ENCODE measurements around the gene SOX30. TPM values are rescaled to one million over a fixed set of nuclear protein-coding genes. Genes with fewer than 3 reads are reported as not detected.
"Not testable (repeated sequence)": the region's sequence is repeated elsewhere in the genome, so short reads cannot be mapped to it uniquely, and the experiment has no call there.

SOX30 gene
- total RNA-seq (2022), result 0.15 TPM in 1 of 2 replicates, not detected in the other
- percentile 18 among the genes with signal in this experiment for Bru-seq, nascent RNA
- percentile 31 among the genes with signal in this experiment for BruChase-seq, experiment 1, labeled RNA remaining after a 6-hour chase
- percentile 30 among the genes with signal in this experiment for BruChase-seq, experiment 2, labeled RNA remaining after a 2-hour chase
- long read RNA-seq, result 0 reads

- no TSS peak for BruUV-seq (replicated peaks)
- no peak within 1 kb of the TSS for H3K4me3 Mint-ChIP-seq (ENCODE audit: unreplicated experiment)
- ChIA-PET CTCF (no interaction called here), POLR2A (interaction anchor here (1.1 kb wide), 1 partner anchor 10 kb away, joined by 3 read pairs; no protein-coding TSS in a partner anchor)
- intact Hi-C loops (cut with micrococcal nuclease), result no loop called here
- peaks cover 4% of the 10 kb centered on the region for H3K4me1 Mint-ChIP-seq (ENCODE audit: insufficient read depth, unreplicated experiment)
- DNase-seq (ENCODE audit: unreplicated experiment), result no peak
- H3K27me3 Mint-ChIP-seq (ENCODE audit: insufficient read depth, unreplicated experiment), result no peaks in the 10 kb centered on the region
- no peaks in the 10 kb centered on the region for H3K36me3 Mint-ChIP-seq (ENCODE audit: insufficient read depth, unreplicated experiment)
- H3K9me3 Mint-ChIP-seq (ENCODE audit: unreplicated experiment), result peaks cover 18% of the 10 kb centered on the region
- H3K27ac Mint-ChIP-seq (ENCODE audit: low read depth, unreplicated experiment), result no peak within 1 kb of the TSS
- no peak for TF ChIP-seq CTCF (IDR thresholded peaks at IDR 0.05; ENCODE audit: unreplicated experiment)
Observed at GRCh38 chr5:157652377-157652692, at the start of gene SOX30. Gene SOX30 (minus strand): TSS chr5:157652438. CDS start chr5:157652078, 360 bp downstream.

DNA sequence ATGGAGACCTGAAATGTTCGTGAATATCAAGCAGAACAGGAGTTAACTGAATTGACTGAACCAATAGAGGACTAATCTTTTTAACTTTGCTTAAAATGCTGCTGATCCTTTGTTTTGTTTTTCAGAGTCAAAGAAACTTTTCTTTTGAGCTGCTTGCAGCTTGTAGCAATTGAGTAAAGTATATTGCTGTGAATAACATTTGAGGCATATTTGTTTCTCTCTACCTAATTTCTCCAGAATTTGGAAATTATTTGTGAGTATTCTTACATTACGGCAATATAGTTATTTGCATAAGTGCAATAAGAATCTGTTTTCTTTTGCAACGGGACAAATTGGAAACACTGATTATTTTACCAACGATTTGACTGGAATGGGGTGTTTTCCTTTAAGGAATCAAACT lies 46.4 kb upstream of the SOX30 start:
- H3K9me3 Mint-ChIP-seq (ENCODE audit: unreplicated experiment); H3K27me3 Mint-ChIP-seq (ENCODE audit: insufficient read depth, unreplicated experiment); BruUV-seq (replicated peaks); intact Hi-C loops (cut with micrococcal nuclease); H3K4me3 Mint-ChIP-seq (ENCODE audit: unreplicated experiment); POLR2A ChIA-PET; H3K4me1 Mint-ChIP-seq (ENCODE audit: insufficient read depth, unreplicated experiment); H3K27ac Mint-ChIP-seq (ENCODE audit: low read depth, unreplicated experiment); CTCF ChIA-PET; DNase-seq (ENCODE audit: unreplicated experiment); H3K36me3 Mint-ChIP-seq (ENCODE audit: insufficient read depth, unreplicated experiment): not testable (repeated sequence)

GRCh38 chr5:157696154-157696553 lies 43.9 kb upstream of the SOX30 start:
- DNase-seq (ENCODE audit: unreplicated experiment); H3K4me3 Mint-ChIP-seq (ENCODE audit: unreplicated experiment): not testable (repeated sequence)
- CTCF ChIA-PET, result interaction anchor here (0.6 to 1.9 kb wide), 4 partner anchors 22 to 1673 kb away, joined by 3 to 6 read pairs (median 3); no protein-coding TSS in a partner anchor

GRCh38 chr5:157693816-157694215 lies 41.6 kb upstream of the SOX30 start:
- intact Hi-C loops (cut with micrococcal nuclease); H3K36me3 Mint-ChIP-seq (ENCODE audit: insufficient read depth, unreplicated experiment); H3K4me1 Mint-ChIP-seq (ENCODE audit: insufficient read depth, unreplicated experiment); POLR2A ChIA-PET; H3K9me3 Mint-ChIP-seq (ENCODE audit: unreplicated experiment); H3K27ac Mint-ChIP-seq (ENCODE audit: low read depth, unreplicated experiment); DNase-seq (ENCODE audit: unreplicated experiment); H3K4me3 Mint-ChIP-seq (ENCODE audit: unreplicated experiment); BruUV-seq (replicated peaks); H3K27me3 Mint-ChIP-seq (ENCODE audit: insufficient read depth, unreplicated experiment): not testable (repeated sequence)
- CTCF ChIA-PET, result interaction anchor here (2.0 kb wide), 1 partner anchor 25 kb away, joined by 6 read pairs; no protein-coding TSS in a partner anchor

More at GRCh38 chr5:157696154-157696553, 43.9 kb upstream of the SOX30 start:
- intact Hi-C loops (cut with micrococcal nuclease); H3K9me3 Mint-ChIP-seq (ENCODE audit: unreplicated experiment); H3K36me3 Mint-ChIP-seq (ENCODE audit: insufficient read depth, unreplicated experiment); BruUV-seq (replicated peaks); H3K27ac Mint-ChIP-seq (ENCODE audit: low read depth, unreplicated experiment); POLR2A ChIA-PET; H3K4me1 Mint-ChIP-seq (ENCODE audit: insufficient read depth, unreplicated experiment); H3K27me3 Mint-ChIP-seq (ENCODE audit: insufficient read depth, unreplicated experiment): not testable (repeated sequence)

GRCh38 chr5:157690690-157691433 lies 38.6 kb upstream of the SOX30 start:
- BruUV-seq (replicated peaks), result no TSS peak
- POLR2A ChIA-PET, result no interaction called here
- Mint-ChIP-seq H3K27ac (ENCODE audit: low read depth, unreplicated experiment) (no peak overlapping the region), H3K4me1 (ENCODE audit: insufficient read depth, unreplicated experiment) (no peaks in the 10 kb centered on the region), H3K36me3 (ENCODE audit: insufficient read depth, unreplicated experiment) (no peaks in the 10 kb centered on the region), H3K9me3 (ENCODE audit: unreplicated experiment) (no peaks in the 10 kb centered on the region), H3K4me3 (ENCODE audit: unreplicated experiment) (no peak overlapping the region), H3K27me3 (ENCODE audit: insufficient read depth, unreplicated experiment) (no peaks in the 10 kb centered on the region)
- CTCF ChIA-PET, result interaction anchor here (0.6 to 1.2 kb wide), 4 partner anchors 13 to 433 kb away, joined by 3 to 4 read pairs (median 3); partner anchors contain the start of gene LSM11
- TF ChIP-seq CTCF (IDR thresholded peaks at IDR 0.05; ENCODE audit: unreplicated experiment), result no peak
- intact Hi-C loops (cut with micrococcal nuclease), result no loop called here
- no peak for DNase-seq (ENCODE audit: unreplicated experiment)

Measured in MCF 10A (cell line).